Hepatocyte (in vitro differentiated cells): Measurements from ENCODE around the gene GRHL1.

Source experiments
- EZH2 ChIP-seq: fragments of 200-600 bp; sonication (generic); IDR thresholded peaks from 2 replicates; pipeline ENCODE4 v1.6.1; 2016; ENCODE audit warnings: antibody characterized with exemption, mild to moderate bottlenecking, borderline replicate concordance
- EZH2phosphoT487 ChIP-seq: fragments of 200-600 bp; sonication (generic); IDR thresholded peaks from one replicate; pipeline ENCODE4 v1.6.1; 2018; ENCODE audit warnings: antibody characterized with exemption, mild to moderate bottlenecking, low read depth, moderate library complexity; ENCODE audit not compliant: unreplicated experiment, severe bottlenecking

GRCh38 chr2:9999693-10000092 lies 48.2 kb downstream of the GRHL1 start:
- TF ChIP-seq EZH2phosphoT487 = no peak
- TF ChIP-seq EZH2 = no peak
